HEK293 (cell line): Measurements from ENCODE around the gene TSPAN3.
A peak's percentile ranks its signal among the peaks of the same experiment; 100 is the strongest.

Experiments
- CTCF ChIA-PET: fragments of 350-600 bp; formaldehyde crosslinking; extraction: SDS; loops from one replicate; lab custom pipeline; 2021; ENCODE audit warnings: antibody characterized with exemption; lab: Yijun Ruan, JAX
- POLR2A ChIA-PET: fragments of 300-600 bp; formaldehyde crosslinking; extraction: SDS; loops from one replicate; lab custom pipeline; 2020; ENCODE audit warnings: antibody characterized with exemption, inconsistent platforms; lab: Yijun Ruan, JAX
- H3K27ac ChIP-seq: fragments of 200-500 bp; sonication (Bioruptor generic); 2 replicates; pipeline ENCODE4 v1.5.1; 2014; ENCODE audit warnings: low read depth, low read length, control low read depth, inconsistent platforms; ENCODE audit errors: extremely low read depth
- H3K36me3 ChIP-seq, 2 experiments: fragments of 200-500 bp in 1 of 2; sonication (Bioruptor generic) in 1 of 2; 1 replicate in 1 of 2; 2 replicates in 1 of 2; pipeline ENCODE4 v1.5.1; 2014 to 2017; ENCODE audit warnings: inconsistent platforms in 2 of 2, low read length in 2 of 2; ENCODE audit not compliant: control insufficient read depth in 2 of 2, insufficient read depth in 1 of 2
- H3K4me1 ChIP-seq: fragments of 200-500 bp; sonication (Bioruptor generic); 2 replicates; pipeline ENCODE4 v1.5.1; 2014; ENCODE audit warnings: mild to moderate bottlenecking, low read length, inconsistent platforms; ENCODE audit not compliant: control insufficient read depth, insufficient read depth
- H3K4me3 ChIP-seq: 2 replicates; pipeline ENCODE4 v1.5.1; 2011; ENCODE audit warnings: low read depth, mild to moderate bottlenecking, control low read depth, low read length, moderate library complexity
- H3K9me3 ChIP-seq: fragments of 200-500 bp; sonication (Bioruptor generic); 2 replicates; pipeline ENCODE4 v1.5.1; 2014; ENCODE audit warnings: low read depth, low read length, inconsistent platforms; ENCODE audit not compliant: control insufficient read depth, insufficient read depth
- ELK4 ChIP-seq: IDR thresholded peaks from 2 replicates; pipeline ENCODE4 v1.6.1; 2011; ENCODE audit warnings: mild to moderate bottlenecking, low read depth, low read length, borderline replicate concordance
- FEZF1 ChIP-seq: fragments of 450-650 bp; formaldehyde crosslinking; IDR thresholded peaks from 2 replicates; pipeline ENCODE4 v1.5.1; 2016; ENCODE audit warnings: missing biosample characterization, missing genetic modification characterization
- GLIS1 ChIP-seq: fragments of 450-650 bp; formaldehyde crosslinking; IDR thresholded peaks from 2 replicates; pipeline ENCODE4 v1.5.1; 2016; ENCODE audit warnings: missing biosample characterization, missing genetic modification characterization
- KLF9 ChIP-seq: fragments of 450-650 bp; formaldehyde crosslinking; IDR thresholded peaks from 2 replicates; pipeline ENCODE4 v1.5.1; 2016; ENCODE audit warnings: missing biosample characterization, missing genetic modification characterization, low read depth
- MYNN ChIP-seq: fragments of 450-650 bp; formaldehyde crosslinking; IDR thresholded peaks from 2 replicates; pipeline ENCODE4 v1.5.1; 2016; ENCODE audit warnings: missing biosample characterization, missing genetic modification characterization, borderline replicate concordance
- RBAK ChIP-seq: fragments of 450-650 bp; formaldehyde crosslinking; IDR thresholded peaks from 2 replicates; pipeline ENCODE4 v1.5.1; 2016; ENCODE audit warnings: missing biosample characterization, missing genetic modification characterization
- SCRT2 ChIP-seq: fragments of 450-650 bp; formaldehyde crosslinking; IDR thresholded peaks from 2 replicates; pipeline ENCODE4 v1.5.1; 2016; ENCODE audit warnings: missing biosample characterization, missing genetic modification characterization
- ZBTB48 ChIP-seq: fragments of 450-650 bp; formaldehyde crosslinking; IDR thresholded peaks from 2 replicates; pipeline ENCODE4 v1.5.1; 2016; ENCODE audit warnings: missing biosample characterization, missing genetic modification characterization
- ZEB2 ChIP-seq: fragments of 450-650 bp; formaldehyde crosslinking; IDR thresholded peaks from 2 replicates; pipeline ENCODE4 v1.5.1; 2016; ENCODE audit warnings: missing biosample characterization, missing genetic modification characterization
- ZFHX2 ChIP-seq: fragments of 450-650 bp; formaldehyde crosslinking; conservative IDR thresholded peaks from 2 replicates; pipeline ENCODE4 v1.5.1; 2016; ENCODE audit warnings: missing biosample characterization, missing genetic modification characterization
- ZNF112 ChIP-seq: fragments of 450-650 bp; formaldehyde crosslinking; IDR thresholded peaks from 2 replicates; pipeline ENCODE4 v1.5.0; 2017; ENCODE audit warnings: missing biosample characterization, missing genetic modification characterization
- ZNF223 ChIP-seq: fragments of 450-650 bp; formaldehyde crosslinking; IDR thresholded peaks from 2 replicates; pipeline ENCODE4 v1.5.1; 2016; ENCODE audit warnings: missing biosample characterization, missing genetic modification characterization
- ZNF24 ChIP-seq: fragments of 450-650 bp; formaldehyde crosslinking; IDR thresholded peaks from 2 replicates; pipeline ENCODE4 v1.5.1; 2016; ENCODE audit warnings: missing biosample characterization, missing genetic modification characterization
- ZNF292 ChIP-seq: fragments of 450-650 bp; formaldehyde crosslinking; IDR thresholded peaks from 2 replicates; pipeline ENCODE4 v1.5.1; 2016; ENCODE audit warnings: low read depth, missing biosample characterization, missing genetic modification characterization, borderline replicate concordance
- ZNF366 ChIP-seq: fragments of 450-650 bp; formaldehyde crosslinking; conservative IDR thresholded peaks from 2 replicates; pipeline ENCODE4 v1.5.1; 2016; ENCODE audit warnings: missing biosample characterization, missing genetic modification characterization
- ZNF426 ChIP-seq: fragments of 450-650 bp; formaldehyde crosslinking; IDR thresholded peaks from 2 replicates; pipeline ENCODE4 v1.5.1; 2017; ENCODE audit warnings: missing biosample characterization, missing genetic modification characterization, mild to moderate bottlenecking, inconsistent platforms, moderate library complexity
- ZNF449 ChIP-seq: fragments of 450-650 bp; formaldehyde crosslinking; IDR thresholded peaks from 2 replicates; pipeline ENCODE4 v1.5.1; 2017; ENCODE audit warnings: missing biosample characterization, mild to moderate bottlenecking, missing genetic modification characterization, moderate library complexity
- ZNF558 ChIP-seq: fragments of 450-650 bp; formaldehyde crosslinking; IDR thresholded peaks from 2 replicates; pipeline ENCODE4 v1.5.1; 2016; ENCODE audit warnings: missing biosample characterization, missing genetic modification characterization
- ZNF654 ChIP-seq: fragments of 450-650 bp; formaldehyde crosslinking; IDR thresholded peaks from 2 replicates; pipeline ENCODE4 v1.5.1; 2016; ENCODE audit warnings: low read depth, missing biosample characterization, missing genetic modification characterization
- ZNF660 ChIP-seq: fragments of 450-650 bp; IDR thresholded peaks from 2 replicates; pipeline ENCODE4 v1.5.1; 2018; ENCODE audit warnings: missing biosample characterization, mild to moderate bottlenecking, missing genetic modification characterization
- ZNF747 ChIP-seq: fragments of 450-650 bp; formaldehyde crosslinking; IDR thresholded peaks from 2 replicates; pipeline ENCODE4 v1.5.1; 2016; ENCODE audit warnings: missing biosample characterization, missing genetic modification characterization
- TF ChIP-seq, protein P1 (sequence below): fragments of 450-650 bp; formaldehyde crosslinking; IDR thresholded peaks from 2 replicates; pipeline ENCODE4 v1.5.1; 2016; ENCODE audit warnings: missing biosample characterization, missing genetic modification characterization
- TF ChIP-seq, protein P2 (sequence below): fragments of 450-650 bp; formaldehyde crosslinking; IDR thresholded peaks from 2 replicates; pipeline ENCODE4 v1.5.1; 2016; ENCODE audit warnings: missing biosample characterization, missing genetic modification characterization

TSPAN3 gene

GRCh38 chr15:77119446-77119845, 48.5 kb upstream of the TSPAN3 start:
- no peak for TF ChIP-seq SCRT2
- TF ChIP-seq ZNF112: no peak
- TF ChIP-seq ZNF449 (tag by site-specific recombination): no peak
- Histone ChIP-seq H3K4me3 (no peak overlapping the region), H3K36me3 (peaks cover 0 to 4% of the 10 kb centered on the region in 2 experiments; a peak in 1 of 3 replicates), H3K27ac (no peak overlapping the region), H3K9me3 (no peaks in the 10 kb centered on the region), H3K4me1 (no peaks in the 10 kb centered on the region)
- CTCF ChIA-PET: interaction anchor here (0.6 to 6.4 kb wide), 39 partner anchors 8 to 784 kb away, joined by 3 to 131 read pairs (median 4); partner anchors contain the start of gene HMG20A
- POLR2A ChIA-PET: interaction anchor here (2.2 kb wide), 1 partner anchor 424 kb away, joined by 8 read pairs; no protein-coding TSS in a partner anchor

DNA sequence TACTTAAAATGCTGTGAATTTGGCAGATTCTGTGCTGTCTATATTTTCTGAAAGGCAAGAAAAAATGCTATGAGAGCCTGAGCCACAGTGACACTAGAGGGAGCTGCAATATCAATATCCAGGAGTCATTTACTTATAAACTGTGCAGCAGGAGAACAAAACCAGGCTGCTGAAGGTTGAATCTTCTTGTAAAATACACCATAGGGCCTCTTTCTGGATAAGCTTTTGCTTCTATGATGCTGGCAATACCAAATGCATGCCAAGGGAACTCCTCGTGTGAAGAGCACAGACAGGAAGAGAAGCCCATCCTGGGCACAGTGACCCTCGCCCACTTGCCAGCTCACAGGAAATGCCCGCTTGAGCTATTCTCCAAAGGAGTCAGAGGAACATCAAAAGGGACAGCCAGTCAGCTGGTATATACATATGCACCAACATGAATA, 48.0 kb upstream of the TSPAN3 start:
- Histone ChIP-seq H3K27ac (no peak overlapping the region), H3K4me1 (no peaks in the 10 kb centered on the region), H3K9me3 (no peaks in the 10 kb centered on the region), H3K36me3 (peaks cover 0 to 8% of the 10 kb centered on the region in 2 experiments; a peak in 1 of 3 replicates)
- ChIA-PET POLR2A (interaction anchor here (2.2 kb wide), 1 partner anchor 424 kb away, joined by 8 read pairs; no protein-coding TSS in a partner anchor), CTCF (interaction anchor here (0.6 to 6.4 kb wide), 47 partner anchors 9 to 1961 kb away, joined by 3 to 131 read pairs (median 4); partner anchors contain the start of gene HMG20A)
- no peak for TF ChIP-seq ZNF426 (tag by site-specific recombination)
- TF ChIP-seq RBAK (tag by site-specific recombination): no peak
- no peak for TF ChIP-seq ZFHX2 (tag by site-specific recombination)
- no peak for TF ChIP-seq MYNN (tag by site-specific recombination)
- TF ChIP-seq FEZF1 (tag by site-specific recombination): no peak
- TF ChIP-seq, protein P1, sequence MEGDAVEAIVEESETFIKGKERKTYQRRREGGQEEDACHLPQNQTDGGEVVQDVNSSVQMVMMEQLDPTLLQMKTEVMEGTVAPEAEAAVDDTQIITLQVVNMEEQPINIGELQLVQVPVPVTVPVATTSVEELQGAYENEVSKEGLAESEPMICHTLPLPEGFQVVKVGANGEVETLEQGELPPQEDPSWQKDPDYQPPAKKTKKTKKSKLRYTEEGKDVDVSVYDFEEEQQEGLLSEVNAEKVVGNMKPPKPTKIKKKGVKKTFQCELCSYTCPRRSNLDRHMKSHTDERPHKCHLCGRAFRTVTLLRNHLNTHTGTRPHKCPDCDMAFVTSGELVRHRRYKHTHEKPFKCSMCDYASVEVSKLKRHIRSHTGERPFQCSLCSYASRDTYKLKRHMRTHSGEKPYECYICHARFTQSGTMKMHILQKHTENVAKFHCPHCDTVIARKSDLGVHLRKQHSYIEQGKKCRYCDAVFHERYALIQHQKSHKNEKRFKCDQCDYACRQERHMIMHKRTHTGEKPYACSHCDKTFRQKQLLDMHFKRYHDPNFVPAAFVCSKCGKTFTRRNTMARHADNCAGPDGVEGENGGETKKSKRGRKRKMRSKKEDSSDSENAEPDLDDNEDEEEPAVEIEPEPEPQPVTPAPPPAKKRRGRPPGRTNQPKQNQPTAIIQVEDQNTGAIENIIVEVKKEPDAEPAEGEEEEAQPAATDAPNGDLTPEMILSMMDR (tag by site-specific recombination): peak; percentile 25; the same call in 1 of the 2 replicates
- no peak for TF ChIP-seq ZNF223 (tag by site-specific recombination)
- peak; percentile 71 for TF ChIP-seq ZNF654
- TF ChIP-seq ZNF558 (tag by site-specific recombination): no peak
- TF ChIP-seq ZNF24 (tag by site-specific recombination): no peak
- TF ChIP-seq ZNF660 (tag by site-specific recombination): 0 out of 2 replicates have a peak, but pooled peaks have one; percentile 30
- TF ChIP-seq ELK4: no peak
- TF ChIP-seq, all 188 proteins: peak for 3
- H3K4me3 ChIP-seq: no peak overlapping the region

GRCh38 chr15:77115179-77115578, 44.3 kb upstream of the TSPAN3 start:
- peaks cover 0 to 8% of the 10 kb centered on the region in 2 experiments; a peak in 1 of 3 replicates for H3K36me3 ChIP-seq
- ChIA-PET POLR2A (no interaction called here), CTCF (interaction anchor here (1.0 kb wide), 1 partner anchor 10 kb away, joined by 3 read pairs; no protein-coding TSS in a partner anchor)
- no peaks in the 10 kb centered on the region for H3K4me1 ChIP-seq
- no peak overlapping the region for H3K4me3 ChIP-seq
- no peaks in the 10 kb centered on the region for H3K9me3 ChIP-seq
- no peak overlapping the region for H3K27ac ChIP-seq
- TF ChIP-seq ZNF747 (tag by site-specific recombination) (no peak), KLF9 (tag by site-specific recombination) (no peak), GLIS1 (no peak), ZEB2 (tag by site-specific recombination) (no peak), ZBTB48 (no peak), ZNF366 (tag by site-specific recombination) (no peak), ZNF292 (no peak)
- TF ChIP-seq, protein P2, sequence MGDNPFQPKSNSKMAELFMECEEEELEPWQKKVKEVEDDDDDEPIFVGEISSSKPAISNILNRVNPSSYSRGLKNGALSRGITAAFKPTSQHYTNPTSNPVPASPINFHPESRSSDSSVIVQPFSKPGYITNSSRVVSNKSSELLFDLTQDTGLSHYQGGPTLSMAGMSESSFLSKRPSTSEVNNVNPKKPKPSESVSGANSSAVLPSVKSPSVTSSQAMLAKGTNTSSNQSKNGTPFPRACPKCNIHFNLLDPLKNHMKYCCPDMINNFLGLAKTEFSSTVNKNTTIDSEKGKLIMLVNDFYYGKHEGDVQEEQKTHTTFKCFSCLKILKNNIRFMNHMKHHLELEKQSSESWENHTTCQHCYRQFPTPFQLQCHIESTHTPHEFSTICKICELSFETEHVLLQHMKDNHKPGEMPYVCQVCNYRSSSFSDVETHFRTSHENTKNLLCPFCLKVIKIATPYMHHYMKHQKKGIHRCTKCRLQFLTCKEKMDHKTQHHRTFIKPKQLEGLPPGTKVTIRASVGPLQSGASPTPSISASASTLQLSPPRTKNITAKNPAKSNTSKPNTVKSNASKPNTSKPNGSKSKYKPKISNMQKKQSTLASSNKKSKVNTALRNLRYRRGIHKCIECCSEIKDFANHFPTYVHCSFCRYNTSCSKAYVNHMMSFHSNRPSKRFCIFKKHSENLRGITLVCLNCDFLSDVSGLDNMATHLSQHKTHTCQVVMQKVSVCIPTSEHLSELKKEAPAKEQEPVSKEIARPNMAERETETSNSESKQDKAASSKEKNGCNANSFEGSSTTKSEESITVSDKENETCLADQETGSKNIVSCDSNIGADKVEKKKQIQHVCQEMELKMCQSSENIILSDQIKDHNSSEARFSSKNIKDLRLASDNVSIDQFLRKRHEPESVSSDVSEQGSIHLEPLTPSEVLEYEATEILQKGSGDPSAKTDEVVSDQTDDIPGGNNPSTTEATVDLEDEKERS (tag by site-specific recombination): no peak
